ENCODE data around the gene TXNL4A. TPM values are rescaled to one million over a fixed set of nuclear protein-coding genes. Genes with fewer than 3 reads are reported as not detected.

The TXNL4A gene
- total and polyA plus RNA-seq, 12 donors: 26.5 to 148 (median 91.5) TPM

DNA sequence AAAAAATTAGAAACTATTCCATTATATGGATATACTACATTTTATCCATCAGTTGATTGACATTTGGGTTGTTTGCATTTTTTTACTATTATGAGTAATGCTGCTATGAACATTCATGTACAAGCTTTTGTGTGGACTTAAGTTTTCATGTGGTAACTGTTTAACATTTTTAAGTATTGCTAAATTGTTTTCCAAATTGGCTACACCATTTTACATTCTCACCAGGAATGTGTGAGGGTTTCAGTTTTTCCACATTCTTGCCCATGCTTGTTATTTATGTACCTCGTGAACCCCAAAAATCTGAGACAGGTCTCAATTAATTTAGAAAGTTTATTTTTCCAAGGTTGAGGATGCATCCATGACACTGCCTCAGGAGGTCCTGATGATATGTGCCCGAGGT is 3.1 kb upstream of the TXNL4A start:
- intact Hi-C loops (cut with DNase I): no loop called here
- peaks cover 9 to 19% of the 10 kb centered on the region in 2 donors for H3K4me1 ChIP-seq (replicated peaks in 1 of 2)
- no peaks in the 10 kb centered on the region for H3K36me3 ChIP-seq (replicated peaks in 1 of 2)
- TF ChIP-seq, protein P1, sequence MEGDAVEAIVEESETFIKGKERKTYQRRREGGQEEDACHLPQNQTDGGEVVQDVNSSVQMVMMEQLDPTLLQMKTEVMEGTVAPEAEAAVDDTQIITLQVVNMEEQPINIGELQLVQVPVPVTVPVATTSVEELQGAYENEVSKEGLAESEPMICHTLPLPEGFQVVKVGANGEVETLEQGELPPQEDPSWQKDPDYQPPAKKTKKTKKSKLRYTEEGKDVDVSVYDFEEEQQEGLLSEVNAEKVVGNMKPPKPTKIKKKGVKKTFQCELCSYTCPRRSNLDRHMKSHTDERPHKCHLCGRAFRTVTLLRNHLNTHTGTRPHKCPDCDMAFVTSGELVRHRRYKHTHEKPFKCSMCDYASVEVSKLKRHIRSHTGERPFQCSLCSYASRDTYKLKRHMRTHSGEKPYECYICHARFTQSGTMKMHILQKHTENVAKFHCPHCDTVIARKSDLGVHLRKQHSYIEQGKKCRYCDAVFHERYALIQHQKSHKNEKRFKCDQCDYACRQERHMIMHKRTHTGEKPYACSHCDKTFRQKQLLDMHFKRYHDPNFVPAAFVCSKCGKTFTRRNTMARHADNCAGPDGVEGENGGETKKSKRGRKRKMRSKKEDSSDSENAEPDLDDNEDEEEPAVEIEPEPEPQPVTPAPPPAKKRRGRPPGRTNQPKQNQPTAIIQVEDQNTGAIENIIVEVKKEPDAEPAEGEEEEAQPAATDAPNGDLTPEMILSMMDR (IDR thresholded peaks at IDR 0.05): no peak
- no peak for TF ChIP-seq POLR2A (IDR thresholded peaks at IDR 0.05)
- H3K4me3 ChIP-seq: no peak overlapping the region
- H3K9me3 ChIP-seq (replicated peaks in 1 of 3): no peaks in the 10 kb centered on the region
- no peak for DNase-seq
- no peaks in the 10 kb centered on the region for H3K27me3 ChIP-seq
- WGBS, 4 donors: 75 to 88% (median 84%) methylated on average over 2 of the region's 2 CpGs
- H3K27ac ChIP-seq: no peak overlapping the region

DNA sequence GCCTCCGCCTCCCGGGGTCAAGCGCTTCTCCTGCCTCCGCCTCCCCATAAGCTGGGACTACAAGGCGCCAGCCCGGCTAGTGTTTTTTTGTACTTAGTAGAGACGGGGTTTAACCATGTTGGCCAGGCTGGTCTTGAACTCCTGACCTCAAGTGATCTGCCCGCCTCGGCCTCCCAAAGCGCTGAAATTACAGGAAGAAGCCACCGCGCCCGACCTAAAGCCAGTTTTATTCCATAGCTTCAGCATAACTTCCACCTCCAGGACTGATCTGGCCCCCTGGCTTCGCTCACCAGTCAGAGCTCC is 783 bp upstream of the TXNL4A start:
- peak in 1 of 7 donors; percentile 63 for DNase-seq
- TF ChIP-seq POLR2A (IDR thresholded peaks at IDR 0.05): no peak
- TF ChIP-seq, protein P1 (IDR thresholded peaks at IDR 0.05): no peak
- 36 to 49% (median 46%) methylated on average over 14 of the region's 14 CpGs for WGBS, 4 donors
- Histone ChIP-seq H3K27me3 (no peaks in the 10 kb centered on the region), H3K27ac (peak overlapping the region; percentile 94 to 99 (median 99)), H3K36me3 (replicated peaks in 1 of 2) (no peaks in the 10 kb centered on the region), H3K4me1 (replicated peaks in 1 of 2) (peaks cover 9 to 31% of the 10 kb centered on the region in 2 donors), H3K4me3 (peak overlapping the region in 2 of 4 donors; percentile 80 to 94), H3K9me3 (replicated peaks in 1 of 3) (no peaks in the 10 kb centered on the region)
- intact Hi-C loops (cut with DNase I): loop anchor here in 1 of 2 donors (5.0 kb wide), 1 partner anchor 43 kb away; the partner anchor contains the start of gene RBFA

DNA sequence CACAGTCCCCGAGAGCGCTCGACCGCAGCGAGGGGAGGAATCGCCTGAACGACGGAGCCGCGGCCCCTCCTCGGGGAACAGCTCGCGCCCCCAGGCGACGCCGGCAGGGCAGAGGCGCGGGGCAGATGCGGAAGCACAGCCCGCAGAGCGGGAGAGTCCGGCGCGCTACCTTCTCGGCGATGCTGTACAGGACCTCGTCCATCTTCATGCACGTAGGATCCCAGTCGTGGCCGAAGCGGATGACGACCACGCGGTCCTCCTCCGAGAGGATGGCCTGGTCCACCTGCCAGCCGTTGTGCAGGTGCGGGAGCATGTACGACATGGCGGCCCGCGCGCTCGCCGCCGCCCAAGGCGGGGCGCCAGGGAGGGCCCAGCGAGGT is 302 bp downstream of the TXNL4A start:
- peaks cover 9 to 31% of the 10 kb centered on the region in 2 donors for H3K4me1 ChIP-seq (replicated peaks in 1 of 2)
- peak overlapping the region; percentile 27 to 94 (median 84) for H3K4me3 ChIP-seq
- no peaks in the 10 kb centered on the region for H3K9me3 ChIP-seq (replicated peaks in 1 of 3)
- peak overlapping the region; percentile 94 to 99 (median 99) for H3K27ac ChIP-seq
- intact Hi-C loops (cut with DNase I): loop anchor here in 1 of 2 donors (5.0 kb wide), 1 partner anchor 44 kb away; the partner anchor contains the start of gene RBFA
- H3K27me3 ChIP-seq: no peaks in the 10 kb centered on the region
- DNase-seq: peak; percentile 52 to 76 (median 65)
- H3K36me3 ChIP-seq (replicated peaks in 1 of 2): no peaks in the 10 kb centered on the region
- WGBS, 4 donors: 0 to 1% (median 0%) methylated on average over 6 to 48 of the region's 48 CpGs
- TF ChIP-seq, protein P1 (IDR thresholded peaks at IDR 0.05): peak in 3 of 6 experiments; percentile 10 to 20 (median 10)
- TF ChIP-seq POLR2A (IDR thresholded peaks at IDR 0.05): no peak

- 0 to 2% (median 1%) methylated on average over 6 of the region's 6 CpGs for WGBS, 4 donors
These were observed 797 bp downstream of the TXNL4A start for GRCh38 chr18:79987566-79987965.

More at GRCh38 chr18:79987566-79987965, 797 bp downstream of the TXNL4A start:
- H3K9me3 ChIP-seq (replicated peaks in 1 of 3): no peaks in the 10 kb centered on the region
- no peaks in the 10 kb centered on the region for H3K27me3 ChIP-seq
- H3K36me3 ChIP-seq (replicated peaks in 1 of 2): no peaks in the 10 kb centered on the region
- peak overlapping the region in 4 of 5 donors; percentile 94 to 99 (median 98) for H3K27ac ChIP-seq
- H3K4me3 ChIP-seq: peak overlapping the region; percentile 27 to 94 (median 84)
- no peak for DNase-seq
- H3K4me1 ChIP-seq (replicated peaks in 1 of 2): peaks cover 9 to 33% of the 10 kb centered on the region in 2 donors
- TF ChIP-seq, protein P1 (IDR thresholded peaks at IDR 0.05): no peak
- TF ChIP-seq POLR2A (IDR thresholded peaks at IDR 0.05): no peak
- intact Hi-C loops (cut with DNase I): loop anchor here in 1 of 2 donors (5.0 kb wide), 1 partner anchor 45 kb away; the partner anchor contains the start of gene RBFA
